Smooth muscle cell (in vitro differentiated cells): ENCODE data around the gene GPR62. TPM values are rescaled to one million over a fixed set of nuclear protein-coding genes. Genes with fewer than 3 reads are reported as not detected.
A peak's percentile ranks its signal among the peaks of the same experiment; 100 is the strongest.

Source experiments
- DNase-seq: peaks from one replicate; lab custom pipeline; 2025; ENCODE audit not compliant: unreplicated experiment; lab: John Stamatoyannopoulos, UW
- H2AFZ ChIP-seq: fragments of 200-600 bp; sonication (generic); 2 replicates; pipeline ENCODE4 v1.6.0; 2016; ENCODE audit warnings: antibody characterized with exemption, low read depth, mild to moderate bottlenecking
- H3F3A ChIP-seq: fragments of 200-600 bp; sonication (generic); 2 replicates; pipeline ENCODE4 v1.6.0; 2017; ENCODE audit warnings: antibody characterized with exemption, low read depth
- H3K27ac ChIP-seq: fragments of 200-600 bp; sonication (generic); 2 replicates; pipeline ENCODE4 v1.5.1; 2016; ENCODE audit warnings: low read depth, mild to moderate bottlenecking
- H3K27me3 ChIP-seq: fragments of 200-600 bp; sonication (generic); 2 replicates; pipeline ENCODE4 v1.6.1; 2016; ENCODE audit warnings: low read depth, mild to moderate bottlenecking
- H3K36me3 ChIP-seq: fragments of 200-600 bp; sonication (generic); 2 replicates; pipeline ENCODE4 v1.5.1; 2016; ENCODE audit warnings: low read depth
- H3K4me1 ChIP-seq: fragments of 200-600 bp; sonication (generic); 2 replicates; pipeline ENCODE4 v1.5.1; 2016; ENCODE audit warnings: low read depth
- H3K4me2 ChIP-seq: fragments of 200-600 bp; sonication (generic); 2 replicates; pipeline ENCODE4 v1.6.0; 2016; ENCODE audit warnings: mild to moderate bottlenecking
- H3K4me3 ChIP-seq: fragments of 200-600 bp; sonication (generic); 2 replicates; pipeline ENCODE4 v1.5.1; 2016; ENCODE audit warnings: mild to moderate bottlenecking
- H3K79me2 ChIP-seq: fragments of 200-600 bp; sonication (generic); 2 replicates; pipeline ENCODE4 v1.6.0; 2016; ENCODE audit warnings: low read depth, mild to moderate bottlenecking
- H3K9ac ChIP-seq: fragments of 200-600 bp; sonication (generic); 2 replicates; pipeline ENCODE4 v1.6.0; 2016; ENCODE audit warnings: low read depth
- H3K9me3 ChIP-seq: fragments of 200-600 bp; sonication (generic); replicated peaks from 2 replicates; pipeline ENCODE4 v1.5.1; 2016; ENCODE audit warnings: low read depth
- H4K20me1 ChIP-seq: fragments of 200-600 bp; sonication (generic); 2 replicates; pipeline ENCODE4 v1.6.0; 2016; ENCODE audit warnings: low read depth
- WGBS: methylation state at CpG from one replicate; pipeline ENCODE4 v1.1.7; 2016; ENCODE audit warnings: low lambda C conversion rate; 5-methylcytosine and 5-hydroxymethylcytosine counted together
- polyA plus RNA-seq: library from polyadenylated mRNA; unstranded; fragments of >200 nt; fragmentation: Nextera tagmentation; extraction: Ambion mirVana; gene quantifications from 2 replicates; pipeline ENCODE4 v1.2.1, GENCODE V29; 2016
- total RNA-seq: library from RNA; depleted of rRNA; stranded (reverse); fragments of >200 nt; gene quantifications from 2 replicates; pipeline ENCODE4 v1.2.3, GENCODE V29; 2014
- TF ChIP-seq, protein P1 (sequence below): fragments of 200-600 bp; sonication (generic); IDR thresholded peaks from 2 replicates; pipeline ENCODE4 v1.5.1; 2017; ENCODE audit warnings: borderline replicate concordance, mild to moderate bottlenecking, antibody characterized with exemption; ENCODE audit not compliant: insufficient read depth, poor library complexity, severe bottlenecking

GPR62 gene
- total and polyA plus RNA-seq, 2 experiments from 2014 or later: 0.09 to 0.18 TPM

DNA sequence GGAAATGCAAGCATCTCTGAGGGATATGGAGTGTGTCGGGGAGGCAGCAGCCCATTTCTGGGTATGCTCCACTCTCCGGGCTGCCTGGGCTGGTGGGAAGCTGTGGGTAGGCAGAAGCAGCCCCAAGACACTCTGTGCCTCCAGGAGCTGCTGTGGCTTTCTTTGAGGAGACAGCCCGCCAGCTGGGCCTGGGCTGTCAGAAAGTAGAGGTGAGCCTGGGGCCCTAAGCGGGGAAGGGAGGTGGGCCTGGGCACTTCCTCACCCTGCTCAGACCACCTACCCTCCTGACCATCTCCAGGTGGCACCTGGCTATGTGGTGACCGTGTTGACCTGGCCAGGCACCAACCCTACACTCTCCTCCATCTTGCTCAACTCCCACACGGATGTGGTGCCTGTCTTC lies 29.9 kb downstream of the GPR62 start:
- Histone ChIP-seq H4K20me1 (no peaks in the 10 kb centered on the region), H3K9ac (no peak overlapping the region), H3K4me1 (peaks cover 17% of the 10 kb centered on the region), H3K27me3 (no peaks in the 10 kb centered on the region), H3K4me2 (no peak overlapping the region), H3K4me3 (no peak overlapping the region), H3K9me3 (no peaks in the 10 kb centered on the region), H3F3A (no peaks in the 10 kb centered on the region), H3K79me2 (peaks cover 18% of the 10 kb centered on the region), H3K27ac (peak overlapping the region; percentile 96), H2AFZ (no peak overlapping the region), H3K36me3 (no peaks in the 10 kb centered on the region)
- 91% methylated on average over 6 of the region's 6 CpGs for WGBS
- TF ChIP-seq, protein P1, sequence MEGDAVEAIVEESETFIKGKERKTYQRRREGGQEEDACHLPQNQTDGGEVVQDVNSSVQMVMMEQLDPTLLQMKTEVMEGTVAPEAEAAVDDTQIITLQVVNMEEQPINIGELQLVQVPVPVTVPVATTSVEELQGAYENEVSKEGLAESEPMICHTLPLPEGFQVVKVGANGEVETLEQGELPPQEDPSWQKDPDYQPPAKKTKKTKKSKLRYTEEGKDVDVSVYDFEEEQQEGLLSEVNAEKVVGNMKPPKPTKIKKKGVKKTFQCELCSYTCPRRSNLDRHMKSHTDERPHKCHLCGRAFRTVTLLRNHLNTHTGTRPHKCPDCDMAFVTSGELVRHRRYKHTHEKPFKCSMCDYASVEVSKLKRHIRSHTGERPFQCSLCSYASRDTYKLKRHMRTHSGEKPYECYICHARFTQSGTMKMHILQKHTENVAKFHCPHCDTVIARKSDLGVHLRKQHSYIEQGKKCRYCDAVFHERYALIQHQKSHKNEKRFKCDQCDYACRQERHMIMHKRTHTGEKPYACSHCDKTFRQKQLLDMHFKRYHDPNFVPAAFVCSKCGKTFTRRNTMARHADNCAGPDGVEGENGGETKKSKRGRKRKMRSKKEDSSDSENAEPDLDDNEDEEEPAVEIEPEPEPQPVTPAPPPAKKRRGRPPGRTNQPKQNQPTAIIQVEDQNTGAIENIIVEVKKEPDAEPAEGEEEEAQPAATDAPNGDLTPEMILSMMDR: no peak
- no peak for DNase-seq

DNA sequence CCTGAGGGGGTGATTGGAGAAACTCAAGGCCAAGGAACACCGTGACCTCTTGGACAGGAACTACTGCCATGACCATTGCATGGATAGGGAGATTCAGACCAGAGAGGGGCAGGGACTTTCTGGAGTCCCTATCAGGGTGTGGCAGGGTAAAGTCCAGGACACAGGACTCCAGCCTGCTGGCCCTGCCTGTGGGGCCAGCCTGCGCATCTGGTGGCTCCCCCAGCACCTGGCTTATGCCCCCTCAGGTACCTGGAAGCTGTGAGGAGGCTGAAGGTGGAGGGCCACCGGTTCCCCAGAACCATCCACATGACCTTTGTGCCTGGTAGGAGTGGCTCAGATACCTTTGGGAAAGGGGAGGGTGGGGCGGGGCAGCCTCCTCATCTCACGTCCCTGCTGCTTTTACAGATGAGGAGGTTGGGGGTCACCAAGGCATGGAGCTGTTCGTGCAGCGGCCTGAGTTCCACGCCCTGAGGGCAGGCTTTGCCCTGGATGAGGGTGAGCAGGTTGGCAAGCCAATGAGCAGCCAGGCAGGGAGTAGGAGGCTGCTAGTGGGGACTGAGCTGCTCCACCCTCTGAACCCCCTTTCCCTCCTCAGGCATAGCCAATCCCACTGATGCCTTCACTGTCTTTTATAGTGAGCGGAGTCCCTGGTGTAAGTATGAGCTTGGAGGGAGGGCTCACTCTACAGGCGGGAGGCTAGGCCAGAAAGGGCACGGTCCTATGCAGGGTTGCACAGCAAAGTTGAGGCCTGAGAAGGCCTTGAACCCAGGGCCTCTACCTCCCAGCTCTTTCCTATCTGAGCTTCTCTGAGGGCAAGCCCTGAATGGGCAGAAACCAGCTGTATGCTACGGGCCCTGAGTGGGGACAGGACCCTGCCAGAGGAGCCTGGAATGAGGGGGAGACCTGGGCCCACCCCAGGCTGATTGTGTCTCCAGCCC lies 31.1 kb downstream of the GPR62 start:
- no peak overlapping the region for H3K9ac ChIP-seq
- no peaks in the 10 kb centered on the region for H3K27me3 ChIP-seq
- 90% methylated on average over 12 of the region's 12 CpGs for WGBS
- H3K4me1 ChIP-seq: peaks cover 17% of the 10 kb centered on the region
- no peaks in the 10 kb centered on the region for H3F3A ChIP-seq
- H4K20me1 ChIP-seq: no peaks in the 10 kb centered on the region
- H2AFZ ChIP-seq: no peak overlapping the region
- peaks cover 6% of the 10 kb centered on the region for H3K79me2 ChIP-seq
- no peak overlapping the region for H3K4me2 ChIP-seq
- TF ChIP-seq, protein P1: no peak
- no peaks in the 10 kb centered on the region for H3K36me3 ChIP-seq
- H3K27ac ChIP-seq: no peak overlapping the region
- H3K4me3 ChIP-seq: no peak overlapping the region
- H3K9me3 ChIP-seq: no peaks in the 10 kb centered on the region
- DNase-seq: no peak

DNA sequence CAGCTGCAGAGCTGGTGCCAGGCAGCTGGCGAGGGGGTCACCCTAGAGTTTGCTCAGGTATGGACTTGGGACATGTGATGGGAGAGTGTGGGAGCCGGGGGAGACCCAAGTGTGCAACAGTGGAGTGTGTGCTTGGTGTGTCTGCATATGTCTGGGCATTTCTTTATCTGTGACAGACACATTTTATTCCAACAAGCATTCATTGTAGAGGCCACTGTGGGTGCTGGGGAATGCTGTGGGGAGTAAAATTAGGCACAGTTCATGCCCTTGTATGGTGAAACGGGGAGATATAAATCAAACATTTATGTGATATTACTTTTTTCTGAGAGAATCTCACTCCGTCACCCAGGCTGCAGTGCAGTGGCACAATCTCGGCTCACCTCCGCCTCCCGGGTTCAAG lies 32.4 kb downstream of the GPR62 start:
- Histone ChIP-seq H3K4me1 (peaks cover 10% of the 10 kb centered on the region), H3K27ac (no peak overlapping the region), H3K79me2 (peaks cover 4% of the 10 kb centered on the region), H4K20me1 (peaks cover 7% of the 10 kb centered on the region), H3K36me3 (no peaks in the 10 kb centered on the region), H2AFZ (no peak overlapping the region), H3K27me3 (no peaks in the 10 kb centered on the region), H3F3A (peaks cover 8% of the 10 kb centered on the region), H3K9me3 (no peaks in the 10 kb centered on the region), H3K4me3 (no peak overlapping the region), H3K9ac (no peak overlapping the region), H3K4me2 (no peak overlapping the region)
- WGBS: 97% methylated on average over 7 of the region's 7 CpGs
- TF ChIP-seq, protein P1: no peak
- no peak for DNase-seq
